OCI-M2 (cell line): ENCODE data around the gene GLRX5.
"Not testable (repeated sequence)": the region's sequence is repeated elsewhere in the genome, so short reads cannot be mapped to it uniquely, and the experiment has no call there.

Experiments
- DNase-seq: peaks from one replicate; lab custom pipeline; 2025; ENCODE audit not compliant: unreplicated experiment; lab: John Stamatoyannopoulos, UW

GLRX5 gene

GRCh38 chr14:95498622-95499353 is 36.1 kb upstream of the GLRX5 start:
- no peak for DNase-seq

- DNase-seq, result no peak
Observed at GRCh38 chr14:95499354-95499750, 35.5 kb upstream of the GLRX5 start.

- DNase-seq, result no peak
Observed at GRCh38 chr14:95500201-95500681, 34.6 kb upstream of the GLRX5 start.

GRCh38 chr14:95500772-95501401 is 34.0 kb upstream of the GLRX5 start:
- no peak for DNase-seq

GRCh38 chr14:95502381-95502950 is 32.4 kb upstream of the GLRX5 start:
- DNase-seq, result no peak

- no peak for DNase-seq
Observed at GRCh38 chr14:95503365-95504134, 31.3 kb upstream of the GLRX5 start.

GRCh38 chr14:95504135-95505029 is 30.5 kb upstream of the GLRX5 start:
- no peak for DNase-seq

- DNase-seq, result no peak
Observed at GRCh38 chr14:95505030-95505589, 29.7 kb upstream of the GLRX5 start.

- DNase-seq, result no peak
Observed at GRCh38 chr14:95507174-95507573, 27.7 kb upstream of the GLRX5 start.

GRCh38 chr14:95507701-95508103 is 27.1 kb upstream of the GLRX5 start:
- DNase-seq, result no peak

- no peak for DNase-seq
Observed at GRCh38 chr14:95508377-95508776, 26.5 kb upstream of the GLRX5 start.

GRCh38 chr14:95509495-95509894 is 25.4 kb upstream of the GLRX5 start:
- DNase-seq, result no peak

- DNase-seq, result not testable (repeated sequence)
Observed at GRCh38 chr14:95510344-95510743, 24.5 kb upstream of the GLRX5 start.

- DNase-seq, result no peak
Observed at GRCh38 chr14:95510804-95511203, 24.0 kb upstream of the GLRX5 start.

- no peak for DNase-seq
Observed at GRCh38 chr14:95511687-95512086, 23.2 kb upstream of the GLRX5 start.

GRCh38 chr14:95513291-95513690 is 21.6 kb upstream of the GLRX5 start:
- DNase-seq, result no peak

- no peak for DNase-seq
Observed at GRCh38 chr14:95514131-95515079, 20.4 kb upstream of the GLRX5 start.

GRCh38 chr14:95515080-95515489 is 19.8 kb upstream of the GLRX5 start:
- DNase-seq, result no peak
